HG02938 (cell line): ENCODE data around the gene LLGL1.

Experiments
- ATAC-seq: cut with Tn5 transposase; IDR thresholded peaks from one replicate; pipeline ENCODE4 v1.9.1; 2021; ENCODE audit warnings: mild to moderate bottlenecking, moderate library complexity; ENCODE audit not compliant: unreplicated experiment

The LLGL1 gene

DNA sequence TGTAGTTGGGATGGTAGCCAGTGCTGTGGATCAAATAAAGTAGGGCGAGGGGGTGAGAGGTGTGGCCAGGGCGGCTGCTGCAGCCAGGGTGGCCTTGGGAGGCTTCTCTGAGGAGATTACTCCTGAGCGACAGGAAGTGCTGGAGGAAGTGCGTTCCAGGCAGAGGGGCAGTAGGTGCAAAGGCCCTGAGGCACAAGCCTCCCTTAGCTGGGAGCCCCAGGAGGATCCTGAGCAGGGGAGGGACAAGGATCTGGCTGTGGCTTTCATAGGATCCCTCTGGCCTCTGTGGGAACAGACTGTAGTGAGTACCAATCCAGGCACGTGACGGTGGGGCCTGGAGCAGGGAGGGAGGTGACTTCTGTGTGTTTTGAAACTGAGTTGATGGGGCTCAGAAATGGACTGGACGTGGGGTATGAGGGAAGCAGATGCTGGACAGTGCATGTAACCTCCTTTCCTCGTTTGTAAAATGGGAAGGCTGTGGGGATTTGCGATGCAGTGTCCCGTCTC, 2.8 kb downstream of the LLGL1 start:
- no peak for ATAC-seq

DNA sequence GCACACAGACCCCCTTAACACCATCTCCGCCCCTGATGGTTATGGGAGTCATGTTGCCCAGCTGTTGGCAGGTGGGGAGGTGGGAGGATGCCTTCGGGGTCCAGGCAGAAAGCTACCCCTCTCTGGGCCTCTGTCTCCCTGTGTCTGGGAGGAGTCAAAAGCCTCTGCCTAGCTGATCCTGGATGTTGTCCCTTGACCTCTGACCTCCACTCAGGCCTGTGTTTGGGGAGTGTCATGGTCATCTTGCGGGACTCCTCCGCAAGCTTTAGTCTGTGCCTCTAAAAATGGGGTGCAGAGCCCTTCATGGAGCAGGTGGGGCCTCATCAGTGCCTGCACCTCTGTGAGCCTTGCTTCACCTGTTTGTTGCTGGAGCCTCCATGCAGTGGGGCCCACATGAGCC, 3.8 kb downstream of the LLGL1 start:
- no peak for ATAC-seq

DNA sequence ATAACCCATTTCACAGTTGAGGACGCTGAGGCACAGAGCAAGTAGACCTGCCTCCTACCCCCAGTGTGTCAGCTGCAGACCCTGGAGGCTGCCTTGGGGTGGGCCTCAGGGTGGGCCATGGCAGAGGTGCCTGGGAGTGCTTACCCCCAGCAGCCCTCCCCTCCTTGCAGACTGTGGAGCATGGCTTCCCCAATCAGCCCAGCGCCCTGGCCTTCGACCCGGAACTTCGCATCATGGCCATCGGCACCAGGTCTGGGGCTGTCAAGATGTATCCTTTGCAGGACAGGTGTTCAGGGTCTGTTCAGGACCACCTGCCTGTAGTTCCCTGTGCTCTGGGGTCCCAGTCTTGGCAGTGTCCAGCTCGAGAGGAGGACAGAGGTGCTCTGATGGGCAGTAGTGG, 4.3 kb downstream of the LLGL1 start:
- ATAC-seq = no peak

DNA sequence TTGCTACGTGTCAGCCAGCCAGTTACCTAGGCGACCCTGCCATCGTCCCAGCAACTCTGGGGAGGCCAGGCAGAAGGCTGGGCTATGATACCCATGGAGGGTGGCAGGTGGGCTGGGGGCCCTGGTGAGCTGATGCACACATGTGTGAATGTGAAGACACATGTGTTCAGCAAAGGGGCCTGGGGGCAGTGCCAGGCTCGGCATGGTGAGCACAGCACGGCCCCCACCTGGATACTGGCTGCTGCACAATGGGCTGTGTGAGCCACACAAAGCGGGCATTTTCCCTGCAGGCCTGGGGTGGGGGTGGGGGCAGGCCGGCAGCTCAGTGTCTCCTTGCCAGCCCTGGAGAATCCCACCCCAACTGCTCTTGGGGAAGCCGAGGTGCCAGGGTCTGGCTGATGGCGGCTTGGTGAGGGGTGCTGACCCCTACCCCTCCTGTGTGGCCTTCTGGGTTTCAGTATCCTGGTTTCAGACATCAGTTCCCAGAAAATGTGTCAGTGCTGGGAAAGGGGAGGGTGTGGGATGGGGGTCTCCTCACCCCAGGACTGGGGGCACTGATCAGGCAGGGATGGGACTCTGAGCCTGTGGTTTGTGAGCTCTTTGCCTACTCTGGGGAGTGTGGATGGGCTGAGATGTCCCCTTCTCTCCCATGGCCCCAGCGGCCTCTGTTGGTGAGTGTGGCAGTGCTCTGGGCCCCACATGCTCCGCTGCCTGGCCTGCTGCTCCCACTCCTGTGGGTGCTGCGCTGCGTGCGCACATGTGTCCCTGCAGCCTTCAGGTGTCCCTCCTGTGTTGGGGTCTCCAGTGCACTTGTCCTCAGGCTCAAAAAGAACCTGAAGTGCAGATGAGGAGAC, 5.1 kb downstream of the LLGL1 start:
- ATAC-seq = no peak

DNA sequence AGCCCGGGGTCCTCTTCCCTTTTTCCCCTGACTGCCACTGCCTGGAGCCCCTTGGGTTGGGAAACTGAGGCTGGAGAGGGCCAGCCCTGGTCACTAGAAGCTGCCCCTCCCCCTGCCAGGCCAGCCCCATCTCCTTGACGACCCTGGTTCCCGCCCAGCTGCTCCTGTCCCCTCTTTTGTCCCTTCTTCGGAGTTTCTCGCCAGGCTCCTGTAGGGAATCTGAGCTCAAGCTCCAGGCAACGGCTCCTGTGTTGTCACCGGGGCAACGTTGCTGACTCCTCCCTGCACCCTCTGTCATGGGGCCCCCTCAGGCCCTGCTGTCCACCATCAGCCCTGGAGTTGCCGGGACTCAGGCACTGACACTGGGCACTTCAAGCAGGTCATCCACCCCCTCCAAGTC, 5.7 kb downstream of the LLGL1 start:
- ATAC-seq = no peak

DNA sequence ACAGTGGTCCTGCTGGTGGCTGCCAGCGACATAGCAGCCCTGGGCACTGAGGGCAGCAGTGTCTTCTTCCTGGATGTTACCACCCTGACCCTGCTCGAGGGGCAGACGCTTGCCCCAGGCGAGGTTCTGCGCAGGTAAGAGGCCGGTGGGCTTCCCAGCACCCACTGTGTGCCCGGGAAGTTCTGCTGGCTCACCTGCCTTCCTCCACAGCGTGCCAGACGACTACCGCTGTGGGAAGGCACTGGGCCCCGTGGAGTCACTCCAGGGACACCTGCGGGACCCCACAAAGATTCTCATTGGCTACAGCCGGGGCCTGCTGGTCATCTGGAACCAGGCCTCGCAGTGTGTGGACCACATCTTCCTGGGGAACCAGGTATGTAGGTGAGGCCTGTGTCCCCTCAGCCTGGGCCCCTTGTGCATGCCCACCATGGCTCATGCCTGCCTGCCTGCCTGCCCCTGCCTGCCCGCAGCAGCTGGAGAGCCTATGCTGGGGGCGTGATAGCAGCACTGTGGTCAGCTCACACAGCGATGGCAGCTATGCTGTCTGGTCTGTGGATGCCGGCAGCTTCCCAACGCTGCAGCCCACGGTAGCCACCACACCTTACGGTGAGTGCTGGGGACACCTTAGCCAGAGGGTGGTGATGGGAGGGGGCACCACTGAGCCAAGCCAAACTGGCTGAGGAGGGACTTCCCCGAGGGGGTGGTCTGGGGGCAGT, 8.5 kb downstream of the LLGL1 start:
- ATAC-seq = no peak

DNA sequence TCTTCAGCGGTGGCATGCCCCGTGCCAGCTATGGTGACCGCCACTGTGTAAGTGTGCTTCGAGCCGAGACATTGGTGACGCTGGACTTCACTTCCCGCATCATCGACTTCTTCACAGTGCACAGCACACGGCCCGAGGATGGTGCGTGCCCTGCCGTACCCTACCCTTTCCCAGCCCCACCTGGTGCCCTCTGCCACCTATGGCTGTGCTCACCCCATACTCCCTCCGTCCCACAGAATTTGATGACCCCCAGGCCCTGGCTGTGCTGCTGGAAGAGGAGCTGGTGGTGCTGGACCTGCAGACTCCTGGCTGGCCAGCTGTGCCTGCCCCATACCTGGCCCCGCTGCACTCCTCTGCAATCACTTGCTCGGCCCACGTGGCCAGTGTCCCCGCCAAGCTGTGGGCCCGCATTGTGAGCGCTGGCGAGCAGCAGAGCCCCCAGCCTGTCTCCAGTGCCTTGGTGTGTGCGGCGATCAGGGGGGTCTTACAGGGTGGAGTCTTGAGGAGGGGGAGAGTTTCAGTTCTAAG, 9.5 kb downstream of the LLGL1 start:
- no peak for ATAC-seq

DNA sequence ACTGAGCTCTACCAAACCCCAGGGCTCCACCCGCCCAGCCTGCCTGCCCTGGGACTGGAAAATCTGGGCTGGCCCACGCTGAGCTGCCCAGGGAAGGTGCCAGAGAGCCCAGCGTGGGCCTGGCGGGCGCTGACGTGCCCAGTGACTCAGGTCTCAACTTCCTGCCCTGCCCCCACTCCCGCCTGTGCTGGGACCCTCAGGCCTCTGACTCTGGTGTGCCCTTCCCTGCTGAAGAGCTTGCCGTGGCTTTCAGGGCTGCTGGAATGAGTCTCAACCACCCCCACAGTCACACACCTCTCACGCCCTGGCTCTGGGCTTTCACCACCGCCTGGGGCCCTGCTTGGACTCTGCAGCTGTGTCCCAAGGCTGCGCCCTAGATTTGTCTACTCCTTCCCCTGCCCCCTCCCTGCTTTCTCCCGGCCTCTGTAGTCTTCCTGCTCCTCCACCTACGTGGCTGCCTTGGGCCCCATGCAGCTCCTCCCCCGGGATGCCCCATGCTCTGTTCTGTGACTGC, 10.4 kb downstream of the LLGL1 start:
- ATAC-seq = no peak

DNA sequence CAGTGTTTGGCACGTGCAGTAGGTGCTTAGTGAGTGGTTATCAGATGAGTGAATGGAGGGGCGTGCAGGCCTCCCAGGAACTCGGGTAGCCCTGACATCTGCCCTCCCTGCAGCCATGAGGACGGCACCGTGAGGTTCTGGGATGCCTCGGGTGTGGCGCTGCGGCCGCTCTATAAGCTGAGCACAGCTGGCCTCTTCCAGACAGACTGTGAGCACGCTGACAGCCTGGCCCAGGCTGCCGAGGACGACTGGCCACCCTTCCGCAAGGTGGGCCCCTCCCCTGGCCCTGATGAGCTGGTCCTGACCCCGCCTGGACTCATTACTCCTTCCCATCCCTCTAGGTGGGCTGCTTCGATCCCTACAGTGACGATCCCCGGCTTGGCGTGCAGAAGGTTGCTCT, 11.1 kb downstream of the LLGL1 start:
- no peak for ATAC-seq

DNA sequence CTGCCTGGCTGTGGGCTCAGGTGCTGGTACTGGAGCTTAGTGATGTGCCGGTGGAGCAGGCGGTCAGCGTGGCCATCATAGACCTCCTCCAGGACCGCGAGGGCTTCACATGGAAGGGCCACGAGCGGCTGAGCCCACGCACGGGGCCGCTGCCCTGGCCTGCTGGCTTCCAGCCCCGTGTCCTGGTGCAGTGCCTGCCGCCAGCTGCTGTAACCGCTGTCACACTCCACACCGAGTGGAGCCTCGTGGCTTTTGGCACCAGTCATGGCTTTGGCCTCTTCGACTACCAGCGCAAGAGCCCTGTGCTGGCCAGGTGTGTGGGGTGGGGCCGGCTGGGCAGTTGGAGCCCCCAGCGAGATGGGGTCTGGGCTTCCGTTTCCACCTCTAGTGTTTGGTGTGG, 12.0 kb downstream of the LLGL1 start:
- ATAC-seq = no peak

DNA sequence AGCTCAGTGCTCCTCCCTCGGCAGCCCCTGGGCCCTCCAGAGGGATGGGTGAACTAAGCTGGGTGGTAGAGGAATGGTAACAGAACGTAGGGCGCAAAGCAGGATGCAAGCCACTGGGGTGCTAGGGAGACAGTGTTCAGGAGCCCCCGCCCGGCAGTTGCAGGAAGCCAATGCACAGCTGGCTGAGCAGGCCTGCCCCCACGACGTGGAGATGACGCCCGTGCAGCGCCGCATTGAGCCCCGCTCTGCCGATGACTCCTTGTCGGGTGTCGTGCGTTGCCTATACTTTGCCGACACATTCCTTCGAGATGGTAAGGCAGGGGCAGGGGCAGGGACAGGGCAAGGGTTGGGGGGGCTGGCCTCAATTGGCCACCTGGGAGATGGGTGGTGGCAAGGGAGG, 12.9 kb downstream of the LLGL1 start:
- ATAC-seq = no peak

DNA sequence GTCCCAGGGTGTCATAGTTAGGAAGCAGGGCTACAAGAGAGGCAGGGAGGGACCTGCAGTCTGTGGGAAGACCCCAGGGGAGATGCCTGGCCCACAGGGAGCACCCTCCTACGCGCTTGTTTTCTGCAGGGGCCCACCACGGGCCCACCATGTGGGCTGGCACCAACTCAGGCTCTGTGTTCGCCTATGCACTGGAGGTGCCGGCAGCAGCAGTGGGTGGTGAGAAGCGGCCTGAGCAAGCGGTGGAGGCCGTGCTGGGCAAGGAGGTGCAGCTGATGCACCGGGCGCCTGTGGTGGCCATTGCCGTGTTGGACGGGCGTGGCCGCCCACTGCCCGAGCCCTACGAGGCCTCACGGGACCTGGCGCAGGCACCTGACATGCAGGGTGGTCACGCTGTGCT, 15.0 kb downstream of the LLGL1 start:
- ATAC-seq = no peak

DNA sequence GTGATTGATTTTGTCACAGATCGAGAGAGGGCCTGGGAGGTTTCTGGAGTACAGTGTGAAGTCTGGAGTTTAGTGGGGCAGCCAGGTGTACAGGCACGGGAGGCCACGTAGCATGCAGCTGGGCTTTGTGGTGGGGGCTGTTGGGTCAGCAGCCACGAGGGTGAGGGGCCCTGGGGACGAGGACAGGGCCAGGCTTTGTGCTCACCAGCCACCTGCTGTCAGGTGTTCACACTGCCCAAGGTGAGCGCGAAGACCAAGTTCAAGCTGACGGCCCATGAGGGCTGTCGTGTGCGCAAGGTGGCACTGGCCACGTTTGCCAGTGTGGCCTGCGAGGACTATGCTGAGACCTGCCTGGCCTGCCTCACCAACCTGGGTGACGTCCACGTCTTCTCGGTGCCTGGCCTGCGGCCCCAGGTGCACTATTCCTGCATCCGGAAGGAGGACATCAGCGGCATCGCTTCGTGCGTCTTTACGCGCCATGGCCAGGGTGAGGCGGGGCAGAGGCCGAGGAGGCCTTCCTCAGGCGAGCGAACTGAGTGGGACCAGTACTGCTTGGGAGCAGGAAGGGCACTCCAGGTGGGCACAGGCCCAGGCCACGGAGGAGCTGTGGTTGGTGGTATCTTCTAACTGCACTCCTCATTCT, 15.9 kb downstream of the LLGL1 start:
- no peak for ATAC-seq

DNA sequence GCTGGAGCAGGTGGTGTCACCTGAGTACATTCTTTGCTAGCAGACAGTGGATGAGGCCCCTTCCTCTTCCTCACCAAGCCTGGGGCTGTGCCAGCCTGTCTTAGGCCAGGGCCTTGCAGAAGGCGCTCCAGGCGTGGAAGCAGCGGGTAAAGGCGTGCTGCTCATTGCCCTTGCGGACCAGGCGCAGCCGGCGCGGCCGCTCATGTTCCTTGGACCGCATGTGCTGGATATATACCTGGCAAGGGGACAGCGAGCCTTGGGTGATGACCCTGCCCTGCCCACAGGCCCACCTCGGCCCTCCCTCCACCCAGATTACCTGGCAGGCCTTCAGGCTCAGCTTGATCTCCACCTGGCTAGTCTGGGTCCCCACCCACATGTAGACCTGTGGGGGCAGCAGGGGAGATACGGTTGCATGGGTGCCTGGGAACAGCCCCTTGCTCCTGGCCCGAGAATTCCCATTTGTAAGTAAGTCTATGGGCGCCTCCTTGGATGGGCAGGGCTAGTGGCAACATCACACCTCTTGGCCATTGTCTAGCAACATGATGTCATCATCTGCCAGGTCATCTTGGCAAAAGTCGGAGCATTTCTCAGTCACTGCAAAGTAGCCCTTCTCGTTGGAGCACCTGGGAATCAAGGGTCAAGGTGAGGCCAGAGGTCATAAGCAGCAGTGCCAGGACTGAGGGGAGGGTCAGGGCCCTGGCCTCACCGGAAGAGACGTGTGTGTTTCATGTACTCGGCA, 19.8 kb downstream of the LLGL1 start:
- ATAC-seq = no peak

DNA sequence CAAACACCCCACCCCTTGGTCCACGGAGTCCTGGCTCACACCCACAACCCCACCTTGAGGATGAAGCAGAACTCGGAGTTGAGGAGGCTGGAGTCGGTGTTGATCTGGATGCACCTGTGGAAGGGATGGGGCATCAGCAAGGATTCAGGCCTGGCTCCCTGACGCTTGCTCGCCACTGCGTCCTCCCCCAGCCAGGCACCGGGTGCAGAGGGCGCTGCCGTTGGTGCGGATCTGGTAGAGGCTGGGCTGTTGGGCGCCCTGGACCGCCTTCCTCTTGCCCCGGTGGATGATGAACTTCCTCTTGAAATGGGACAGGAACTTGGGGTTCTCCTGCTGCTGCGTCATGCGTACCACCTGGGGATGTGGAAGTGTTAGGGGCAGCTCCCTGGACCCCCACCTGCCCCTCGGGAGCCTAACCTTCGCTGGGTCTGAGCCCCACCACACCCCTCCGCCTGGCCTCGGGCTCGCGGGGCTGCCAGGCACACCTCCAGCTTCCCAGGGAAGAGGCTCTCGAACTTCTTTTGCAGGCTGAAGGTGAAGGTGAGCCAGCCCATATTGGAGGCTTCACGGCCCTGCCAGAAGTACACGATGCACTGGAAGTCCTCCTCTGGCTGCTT, 20.8 kb downstream of the LLGL1 start:
- ATAC-seq = no peak

DNA sequence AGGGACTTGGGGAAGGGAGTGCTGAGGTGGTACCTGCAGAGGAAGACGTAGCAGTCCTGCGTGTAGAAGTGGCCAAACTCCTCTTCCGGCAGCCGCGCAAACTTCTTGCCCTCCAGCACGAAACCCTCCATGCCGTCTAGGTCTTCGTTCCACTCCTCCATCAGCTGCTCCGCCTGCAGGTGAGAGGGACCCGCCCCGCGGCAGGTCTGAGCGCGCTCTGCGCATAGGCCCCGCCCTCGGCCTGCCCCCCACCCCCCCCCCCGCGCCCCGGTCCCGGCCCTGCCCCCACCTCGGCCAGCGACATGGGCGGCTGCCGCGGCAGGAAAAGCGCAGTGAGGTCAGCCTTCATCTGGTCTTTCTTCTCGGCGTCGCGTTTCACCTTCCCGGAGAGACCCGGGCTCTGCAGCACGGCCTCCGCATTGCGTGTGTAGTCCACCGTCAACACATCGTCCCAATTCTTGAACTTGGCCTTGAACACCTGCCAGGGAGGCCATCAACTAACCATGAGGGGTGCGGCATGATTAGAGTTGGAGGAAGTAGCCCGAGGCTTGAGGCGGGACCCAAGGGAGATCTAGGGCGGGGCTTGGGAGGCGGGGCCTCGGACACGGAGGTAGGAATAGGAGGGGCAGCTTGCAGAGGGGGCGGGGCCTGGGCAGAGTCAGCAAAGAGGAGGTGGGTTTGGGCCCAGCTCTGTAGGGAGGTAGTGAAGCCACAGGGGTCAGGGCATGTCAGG, 21.6 kb downstream of the LLGL1 start:
- no peak for ATAC-seq

DNA sequence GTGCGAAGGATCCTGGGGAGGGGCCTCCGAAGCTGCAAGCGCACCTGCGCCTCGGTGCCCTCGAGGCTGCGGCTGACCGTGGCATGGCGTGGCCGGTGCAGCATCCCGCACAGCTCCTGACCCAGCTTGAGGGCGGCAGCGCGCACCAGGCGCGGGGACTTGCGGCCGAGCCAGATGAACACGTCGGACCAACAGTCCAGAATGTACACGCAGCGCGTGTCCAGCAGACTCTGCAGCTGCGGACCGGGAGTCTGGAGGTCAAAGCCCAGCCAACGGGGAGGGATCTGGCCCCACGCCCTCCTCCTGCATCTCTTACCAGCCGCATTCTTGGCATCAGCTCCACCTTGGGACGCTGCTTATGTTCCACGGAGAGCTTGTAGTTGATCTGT, 22.2 kb downstream of the LLGL1 start:
- ATAC-seq = no peak

DNA sequence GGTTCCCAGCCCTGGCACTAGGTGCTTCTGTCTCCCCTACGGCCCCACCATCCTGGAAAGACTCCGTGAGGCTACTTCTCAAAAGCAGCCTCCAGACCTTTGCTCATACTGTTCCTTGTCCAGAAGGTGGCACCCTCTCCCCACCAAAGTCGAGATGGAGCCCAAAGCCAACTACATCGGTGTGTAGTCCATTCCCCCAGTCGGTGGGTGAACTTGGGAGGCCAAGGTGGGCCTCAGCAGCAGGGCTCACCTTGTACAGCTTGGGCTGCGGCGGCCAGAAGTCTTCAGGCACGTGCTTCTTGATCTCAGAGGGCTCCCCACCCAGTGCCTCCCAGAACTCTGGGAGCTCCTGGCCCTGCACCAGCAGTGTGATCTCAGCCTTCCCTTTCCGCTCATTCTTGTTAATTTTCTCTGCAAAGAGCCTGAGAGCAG, 22.9 kb downstream of the LLGL1 start:
- ATAC-seq = no peak

DNA sequence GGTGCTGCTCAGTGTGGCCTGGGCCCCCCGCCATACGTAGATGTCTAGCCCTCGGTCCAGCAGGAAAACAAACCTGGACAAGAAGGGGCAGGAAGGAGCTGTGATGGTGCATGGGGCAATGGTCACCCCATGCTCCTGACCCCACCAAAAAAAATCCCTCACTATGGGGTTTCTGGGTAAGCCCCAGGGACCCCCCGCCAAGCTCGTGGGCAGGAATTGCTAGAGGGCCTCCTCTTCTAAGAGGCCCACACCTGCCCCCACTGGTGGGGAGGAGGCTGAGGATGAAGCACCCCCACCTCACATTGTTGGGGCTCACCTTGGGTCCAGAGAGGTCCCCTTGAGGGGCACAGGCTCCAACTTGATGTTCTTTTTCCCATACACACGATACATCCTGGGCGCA, 23.4 kb downstream of the LLGL1 start:
- ATAC-seq = no peak

DNA sequence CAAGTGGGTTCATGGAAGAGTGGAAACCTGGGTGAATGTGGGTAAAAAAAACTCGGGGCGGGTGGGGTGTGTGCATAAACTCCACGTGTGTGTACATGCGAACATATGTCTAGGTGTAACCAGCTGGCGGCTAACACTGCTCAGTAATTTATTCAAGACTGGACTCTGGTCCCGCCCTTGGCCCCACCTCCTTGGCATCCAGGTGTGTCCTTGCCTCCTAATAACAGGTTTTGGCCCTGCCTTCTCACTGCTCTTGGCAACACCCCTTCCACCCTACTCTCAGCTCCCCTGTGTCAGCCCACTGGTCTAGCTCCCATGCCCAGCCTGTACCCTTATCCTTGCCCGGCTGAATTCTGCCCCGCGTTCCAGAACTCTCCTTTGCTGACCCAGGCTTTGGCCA, 24.8 kb downstream of the LLGL1 start:
- no peak for ATAC-seq
